HFFc6 (cell line): ENCODE data around the gene ZNF653. TPM values are rescaled to one million over a fixed set of nuclear protein-coding genes. Genes with fewer than 3 reads are reported as not detected.

Source experiments
- DNase-seq: peaks from one replicate; pipeline ENCODE4 v3.0.0-alpha.2; 2018
- H3K27ac Mint-ChIP-seq: 2 replicates; pipeline ENCODE4 v1.8.0; 2020; ENCODE audit warnings: mild to moderate bottlenecking, mixed read lengths
- H3K27me3 Mint-ChIP-seq: 2 replicates; pipeline ENCODE4 v1.8.0; 2021; ENCODE audit warnings: mild to moderate bottlenecking, moderate library complexity, mixed read lengths; ENCODE audit not compliant: insufficient read depth
- H3K36me3 Mint-ChIP-seq: 2 replicates; pipeline ENCODE4 v1.8.0; 2021; ENCODE audit warnings: low read depth, mixed read lengths
- H3K4me1 Mint-ChIP-seq: 2 replicates; pipeline ENCODE4 v1.8.0; 2020; ENCODE audit warnings: low read depth, mixed read lengths
- H3K4me3 Mint-ChIP-seq: 2 replicates; pipeline ENCODE4 v1.8.0; 2020; ENCODE audit warnings: mild to moderate bottlenecking, moderate library complexity, mixed read lengths
- H3K9me3 Mint-ChIP-seq: 2 replicates; pipeline ENCODE4 v1.8.0; 2020; ENCODE audit warnings: mild to moderate bottlenecking, mixed read lengths
- CTCF ChIP-seq: fragments of 200-600 bp; sonication (generic); IDR thresholded peaks from 2 replicates; pipeline ENCODE4 v1.5.0; 2021; ENCODE audit warnings: antibody characterized with exemption, mild to moderate bottlenecking
- total RNA-seq, 6 experiments: library from RNA; stranded (reverse); fragmentation: NEBNext Ultra II Directional; extraction: Animal tissue kit (Norgen Biotek cat#: 25700); gene quantifications; 2 replicates in 1 of 6; 3 replicates in 5 of 6; pipeline ENCODE4 v1.2.3, GENCODE V29; 2021

The ZNF653 gene
- total RNA-seq, 6 experiments from 2014 or later, result 4.7 to 6.3 (median 5.3) TPM

GRCh38 chr19:11540645-11541044 lies 35.0 kb upstream of the ZNF653 start:
- H3K27ac Mint-ChIP-seq, result no peak overlapping the region
- TF ChIP-seq CTCF, result no peak
- no peaks in the 10 kb centered on the region; the same call in none of the 2 replicates for H3K27me3 Mint-ChIP-seq
- no peak for DNase-seq
- H3K4me3 Mint-ChIP-seq, result no peak overlapping the region
- H3K36me3 Mint-ChIP-seq, result no peaks in the 10 kb centered on the region
- peaks cover 26% of the 10 kb centered on the region for H3K4me1 Mint-ChIP-seq
- H3K9me3 Mint-ChIP-seq, result no peaks in the 10 kb centered on the region

- peaks cover 30% of the 10 kb centered on the region for H3K4me1 Mint-ChIP-seq
These were observed 34.1 kb upstream of the ZNF653 start for GRCh38 chr19:11539495-11540365.

GRCh38 chr19:11538232-11539036 lies 32.8 kb upstream of the ZNF653 start, which contains the start of gene CNN1:
TSS of gene CNN1 (plus strand) at chr19:11538851. CDS start at chr19:11538928, 77 bp downstream.
- DNase-seq, result no peak
- no peaks in the 10 kb centered on the region for H3K9me3 Mint-ChIP-seq
- H3K27ac Mint-ChIP-seq, result peak within 1 kb of the TSS; percentile 25; the same call in 1 of the 2 replicates
- H3K27me3 Mint-ChIP-seq, result no peaks in the 10 kb centered on the region; the same call in 1 of the 2 replicates
- H3K4me3 Mint-ChIP-seq, result peak within 1 kb of the TSS; percentile 43; the same call in 1 of the 2 replicates
- H3K36me3 Mint-ChIP-seq, result no peaks in the 10 kb centered on the region
- no peak for TF ChIP-seq CTCF
- peaks cover 40% of the 10 kb centered on the region for H3K4me1 Mint-ChIP-seq

More at GRCh38 chr19:11539495-11540365, 34.1 kb upstream of the ZNF653 start:
- H3K27ac Mint-ChIP-seq, result no peak overlapping the region
- no peaks in the 10 kb centered on the region for H3K36me3 Mint-ChIP-seq
- no peaks in the 10 kb centered on the region; the same call in 1 of the 2 replicates for H3K27me3 Mint-ChIP-seq
- peak overlapping the region; percentile 43; the same call in 1 of the 2 replicates for H3K4me3 Mint-ChIP-seq
- no peak for TF ChIP-seq CTCF
- no peak for DNase-seq
- H3K9me3 Mint-ChIP-seq, result no peaks in the 10 kb centered on the region

GRCh38 chr19:11535792-11536595 lies 30.4 kb upstream of the ZNF653 start:
- peaks cover 56% of the 10 kb centered on the region for H3K4me1 Mint-ChIP-seq
- no peaks in the 10 kb centered on the region for H3K9me3 Mint-ChIP-seq
- peak; percentile 75 for DNase-seq
- H3K27me3 Mint-ChIP-seq, result no peaks in the 10 kb centered on the region; the same call in 1 of the 2 replicates
- H3K27ac Mint-ChIP-seq, result peak overlapping the region; percentile 87
- H3K4me3 Mint-ChIP-seq, result peak overlapping the region; percentile 83
- peak; percentile 99 for TF ChIP-seq CTCF
- no peaks in the 10 kb centered on the region for H3K36me3 Mint-ChIP-seq

GRCh38 chr19:11534948-11535347 lies 29.3 kb upstream of the ZNF653 start:
- peak overlapping the region; percentile 87 for H3K27ac Mint-ChIP-seq
- H3K27me3 Mint-ChIP-seq, result no peaks in the 10 kb centered on the region; the same call in 1 of the 2 replicates
- peak; percentile 1 for DNase-seq
- no peaks in the 10 kb centered on the region for H3K9me3 Mint-ChIP-seq
- H3K4me1 Mint-ChIP-seq, result peaks cover 56% of the 10 kb centered on the region
- H3K36me3 Mint-ChIP-seq, result no peaks in the 10 kb centered on the region
- no peak for TF ChIP-seq CTCF
- no peak overlapping the region for H3K4me3 Mint-ChIP-seq
